ENCODE measurements around the gene ZNRF1. TPM values are rescaled to one million over a fixed set of nuclear protein-coding genes. Genes with fewer than 3 reads are reported as not detected.
"Not testable (repeated sequence)": the region's sequence is repeated elsewhere in the genome, so short reads cannot be mapped to it uniquely, and the experiment has no call there.

Gene ZNRF1
- total RNA-seq, 2 experiments from 2014 or later: 11.0 to 13.7 TPM

DNA sequence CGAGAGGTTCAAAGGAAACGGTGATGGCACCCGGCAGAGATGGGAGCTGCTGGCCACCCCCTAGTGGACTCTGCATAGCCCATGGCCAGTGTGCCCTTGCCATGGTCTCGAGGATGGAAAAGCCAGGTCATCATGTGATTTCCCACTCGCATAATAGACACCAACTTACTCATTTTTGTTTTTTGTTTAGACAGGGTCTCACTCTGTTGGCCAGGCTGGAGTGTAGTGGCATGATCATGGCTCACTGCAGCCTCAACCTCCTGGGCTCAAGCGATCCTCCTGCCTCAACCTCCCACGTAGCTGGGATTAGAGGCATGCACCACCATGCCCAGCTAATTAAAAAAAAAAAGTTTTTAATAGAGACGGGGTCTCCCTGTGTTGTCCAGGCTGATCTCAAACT lies 90.1 kb downstream of the ZNRF1 start:
- Mint-ChIP-seq H3K4me1 (ENCODE audit: low read depth) (peaks cover 8% of the 10 kb centered on the region), H3K4me3 (no peak overlapping the region), H3K9me3 (no peaks in the 10 kb centered on the region), H3K27me3 (no peaks in the 10 kb centered on the region), H3K36me3 (ENCODE audit: low read depth) (no peaks in the 10 kb centered on the region), H3K27ac (no peak overlapping the region)
- no peak for DNase-seq
- CTCF ChIA-PET: interaction anchor here (2.5 kb wide), 1 partner anchor 23 kb away, joined by 9 read pairs; no protein-coding TSS in a partner anchor
- ATAC-seq: no peak
- intact Hi-C loops (cut with micrococcal nuclease): no loop called here
- TF ChIP-seq, protein P1, sequence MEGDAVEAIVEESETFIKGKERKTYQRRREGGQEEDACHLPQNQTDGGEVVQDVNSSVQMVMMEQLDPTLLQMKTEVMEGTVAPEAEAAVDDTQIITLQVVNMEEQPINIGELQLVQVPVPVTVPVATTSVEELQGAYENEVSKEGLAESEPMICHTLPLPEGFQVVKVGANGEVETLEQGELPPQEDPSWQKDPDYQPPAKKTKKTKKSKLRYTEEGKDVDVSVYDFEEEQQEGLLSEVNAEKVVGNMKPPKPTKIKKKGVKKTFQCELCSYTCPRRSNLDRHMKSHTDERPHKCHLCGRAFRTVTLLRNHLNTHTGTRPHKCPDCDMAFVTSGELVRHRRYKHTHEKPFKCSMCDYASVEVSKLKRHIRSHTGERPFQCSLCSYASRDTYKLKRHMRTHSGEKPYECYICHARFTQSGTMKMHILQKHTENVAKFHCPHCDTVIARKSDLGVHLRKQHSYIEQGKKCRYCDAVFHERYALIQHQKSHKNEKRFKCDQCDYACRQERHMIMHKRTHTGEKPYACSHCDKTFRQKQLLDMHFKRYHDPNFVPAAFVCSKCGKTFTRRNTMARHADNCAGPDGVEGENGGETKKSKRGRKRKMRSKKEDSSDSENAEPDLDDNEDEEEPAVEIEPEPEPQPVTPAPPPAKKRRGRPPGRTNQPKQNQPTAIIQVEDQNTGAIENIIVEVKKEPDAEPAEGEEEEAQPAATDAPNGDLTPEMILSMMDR (IDR thresholded peaks at IDR 0.05): no peak
- POLR2A ChIA-PET: interaction anchor here (2.2 kb wide), 1 partner anchor 14 kb away, joined by 9 read pairs; no protein-coding TSS in a partner anchor

- Mint-ChIP-seq H3K36me3 (ENCODE audit: low read depth) (no peaks in the 10 kb centered on the region), H3K27ac (no peak overlapping the region), H3K27me3 (no peaks in the 10 kb centered on the region), H3K4me1 (ENCODE audit: low read depth) (peaks cover 7% of the 10 kb centered on the region), H3K4me3 (no peak overlapping the region), H3K9me3 (no peaks in the 10 kb centered on the region)
- DNase-seq (no peak), ATAC-seq (peak; percentile 50)
- POLR2A ChIA-PET: interaction anchor here (0.8 to 2.2 kb wide), 2 partner anchors 9 to 14 kb away, joined by 4 to 9 read pairs; no protein-coding TSS in a partner anchor
- intact Hi-C loops (cut with micrococcal nuclease): no loop called here
- TF ChIP-seq, protein P1 (IDR thresholded peaks at IDR 0.05): no peak
- CTCF ChIA-PET: interaction anchor here (2.5 kb wide), 1 partner anchor 22 kb away, joined by 9 read pairs; no protein-coding TSS in a partner anchor
Observed at GRCh38 chr16:75089486-75090202, 90.8 kb downstream of the ZNRF1 start.

DNA sequence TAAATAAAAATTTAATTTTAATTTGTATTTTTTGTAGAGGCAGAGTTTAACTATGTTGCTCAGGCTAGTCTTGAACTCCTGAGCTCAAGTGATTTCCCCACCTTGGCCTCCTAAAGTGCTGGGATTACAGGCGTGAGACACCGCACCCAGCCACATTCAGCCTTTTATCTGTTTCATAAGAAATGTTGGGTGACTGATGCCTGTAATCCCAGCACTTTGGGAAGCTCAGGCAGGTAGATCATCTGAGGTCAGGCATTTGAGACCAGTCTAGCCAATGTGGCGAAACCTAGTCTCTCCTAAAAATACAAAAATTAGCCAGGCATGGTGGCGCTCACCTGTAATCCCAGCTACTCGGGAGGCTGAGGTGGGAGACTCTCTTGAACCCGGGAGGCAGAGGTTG lies 92.1 kb downstream of the ZNRF1 start:
- DNase-seq; H3K4me3 Mint-ChIP-seq; intact Hi-C loops (cut with micrococcal nuclease); H3K27me3 Mint-ChIP-seq; H3K4me1 Mint-ChIP-seq (ENCODE audit: low read depth); ATAC-seq; H3K9me3 Mint-ChIP-seq; H3K27ac Mint-ChIP-seq; H3K36me3 Mint-ChIP-seq (ENCODE audit: low read depth): not testable (repeated sequence)
- ChIA-PET POLR2A (interaction anchor here (2.2 kb wide), 1 partner anchor 16 kb away, joined by 9 read pairs; no protein-coding TSS in a partner anchor), CTCF (interaction anchor here (2.5 kb wide), 1 partner anchor 21 kb away, joined by 9 read pairs; no protein-coding TSS in a partner anchor)

- DNase-seq; H3K4me3 Mint-ChIP-seq; ATAC-seq; intact Hi-C loops (cut with micrococcal nuclease); CTCF ChIA-PET; POLR2A ChIA-PET; H3K27me3 Mint-ChIP-seq; H3K9me3 Mint-ChIP-seq; H3K27ac Mint-ChIP-seq; H3K36me3 Mint-ChIP-seq (ENCODE audit: low read depth): not testable (repeated sequence)
- peaks cover 15% of the 10 kb centered on the region for H3K4me1 Mint-ChIP-seq (ENCODE audit: low read depth)
Observed at GRCh38 chr16:75091619-75092018, 92.8 kb downstream of the ZNRF1 start.

DNA sequence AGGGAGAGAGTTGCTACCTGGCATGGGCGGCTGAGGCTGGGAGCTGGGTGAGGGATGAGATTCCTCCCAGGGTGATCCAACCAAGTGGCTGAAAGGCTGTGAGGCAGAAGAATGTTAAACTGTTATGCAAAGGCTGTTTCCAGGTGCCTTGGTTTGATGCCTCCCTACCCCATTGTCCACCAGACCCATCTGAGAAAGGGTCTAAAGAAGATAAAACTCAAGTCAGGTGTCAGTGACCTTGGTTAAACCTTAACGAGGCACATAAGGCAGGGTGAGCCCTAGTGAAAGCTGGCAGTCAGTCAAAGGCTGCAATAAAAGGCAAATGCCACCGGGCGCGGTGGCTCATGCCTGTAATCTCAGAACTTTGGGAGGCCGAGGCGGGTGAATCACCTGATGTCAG lies 94.0 kb downstream of the ZNRF1 start:
- intact Hi-C loops (cut with micrococcal nuclease): no loop called here
- ChIA-PET POLR2A (no interaction called here), CTCF (no interaction called here)
- Mint-ChIP-seq H3K4me1 (ENCODE audit: low read depth) (peaks cover 25% of the 10 kb centered on the region), H3K4me3 (no peak overlapping the region), H3K9me3 (no peaks in the 10 kb centered on the region), H3K36me3 (ENCODE audit: low read depth) (no peaks in the 10 kb centered on the region), H3K27ac (no peak overlapping the region), H3K27me3 (no peaks in the 10 kb centered on the region)
- TF ChIP-seq, protein P1 (IDR thresholded peaks at IDR 0.05): no peak
- no peak for DNase-seq
- no peak for ATAC-seq
